Activated CD8-positive, alpha-beta memory T cell treated with anti-CD3 and anti-CD28 coated beads, Interleukin-2, amount 50 U/mL, for 4 hours (primary cell): ENCODE results near the gene CRYBG3.

Source experiments
- DNase-seq: peaks from one replicate; pipeline ENCODE4 v3.0.0-alpha.2; 2020

The CRYBG3 gene

DNA sequence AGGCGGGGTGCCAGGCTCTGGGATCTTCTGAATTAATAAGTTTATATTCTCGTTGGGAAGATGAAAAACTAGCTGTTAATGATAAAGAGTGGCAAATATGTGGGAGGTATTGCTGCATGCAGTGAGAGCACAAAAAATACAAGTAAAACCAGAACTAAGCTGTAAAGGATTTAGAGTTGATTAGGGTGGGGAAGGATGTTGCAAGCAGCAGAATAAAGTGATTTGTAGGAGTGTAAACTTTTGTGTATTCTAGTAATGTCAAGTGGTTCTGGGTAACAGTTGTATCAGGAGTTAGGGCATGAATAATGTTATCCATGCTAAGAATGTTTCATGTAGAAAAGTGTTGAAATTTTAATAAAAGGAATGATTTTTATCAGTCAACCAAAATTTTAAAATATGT is 18.1 kb downstream of the CRYBG3 start:
- no peak for DNase-seq

GRCh38 chr3:97841304-97841703 is 19.5 kb downstream of the CRYBG3 start:
- no peak for DNase-seq

DNA sequence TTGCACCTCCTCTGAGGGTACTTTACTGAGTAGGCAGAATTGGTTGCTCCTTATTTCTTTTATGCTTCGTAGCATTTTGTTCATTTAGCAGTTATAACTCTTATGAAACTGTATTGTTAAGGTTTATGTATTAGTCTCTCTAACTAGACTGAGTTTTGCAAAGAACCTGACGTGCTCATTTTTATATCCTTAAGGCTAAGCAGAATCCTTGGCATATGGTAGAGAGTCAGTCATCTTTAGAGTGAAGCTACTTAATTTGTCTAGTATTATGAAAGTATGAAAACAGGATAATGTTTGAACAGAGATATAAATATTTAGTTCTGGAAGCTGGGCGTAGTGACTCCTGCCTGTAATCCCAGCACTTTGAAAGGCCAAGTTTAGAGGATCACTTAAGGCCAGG is 20.1 kb downstream of the CRYBG3 start:
- DNase-seq = no peak

DNA sequence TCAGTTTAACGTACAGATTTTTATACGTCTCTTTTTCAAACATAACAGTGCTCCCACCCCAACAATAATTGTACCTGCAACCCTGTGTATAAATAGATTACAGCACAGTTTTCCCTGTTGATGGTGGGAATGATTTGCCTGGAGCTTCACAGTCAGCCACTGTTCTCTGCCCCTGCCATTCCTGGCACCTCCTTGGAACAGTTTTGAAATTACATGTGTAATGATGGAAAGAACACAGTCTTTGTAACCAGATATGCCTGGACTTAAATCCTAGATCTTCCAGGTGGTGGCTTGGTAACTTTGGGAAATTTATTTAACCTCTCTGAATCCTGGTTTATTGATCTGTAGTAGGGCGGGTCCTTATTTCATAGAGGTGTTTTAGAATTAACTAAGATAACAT is 27.0 kb downstream of the CRYBG3 start:
- DNase-seq = no peak

DNA sequence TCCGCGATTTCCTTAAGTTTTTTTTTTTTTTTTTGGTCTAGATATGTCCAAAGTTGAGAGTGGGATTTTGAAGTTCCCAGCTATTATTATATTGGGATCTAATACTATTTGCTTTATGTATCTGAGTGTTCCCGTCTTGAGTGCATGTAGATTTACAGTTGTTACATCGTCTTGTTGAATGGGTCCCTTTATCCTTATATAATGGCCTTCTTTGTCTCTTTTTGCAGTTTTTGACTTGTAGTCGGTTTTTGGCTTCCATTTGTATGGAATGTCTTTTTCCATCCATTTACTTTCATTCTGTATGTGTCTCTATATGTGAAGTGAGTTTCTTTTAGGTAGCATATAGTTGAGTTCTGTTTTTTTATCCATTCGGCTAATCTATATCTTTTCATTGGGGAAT is 35.6 kb downstream of the CRYBG3 start:
- DNase-seq = no peak

- no peak for DNase-seq
Measured at GRCh38 chr3:97860364-97860763, 38.6 kb downstream of the CRYBG3 start.

DNA sequence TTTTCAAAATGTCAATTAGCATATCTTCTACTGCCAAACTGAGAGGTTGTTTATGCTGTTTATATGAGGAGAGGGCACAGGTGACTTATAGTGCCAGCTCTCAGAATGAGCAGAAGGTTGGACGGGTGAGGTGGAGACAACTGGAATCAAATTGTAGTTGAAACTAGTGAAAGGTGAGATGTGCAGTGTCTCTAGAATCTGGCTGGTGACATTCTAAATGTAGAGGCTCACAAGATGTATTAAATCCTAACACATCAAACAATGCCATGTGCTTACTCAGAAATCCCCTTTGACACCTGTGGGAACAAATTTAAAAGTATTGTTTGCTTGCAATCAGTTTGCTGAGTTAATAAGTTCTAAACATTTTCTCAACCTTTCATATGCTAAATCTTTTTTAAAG is 40.8 kb downstream of the CRYBG3 start:
- DNase-seq = no peak

GRCh38 chr3:97863031-97863430 is 41.2 kb downstream of the CRYBG3 start:
- no peak for DNase-seq

DNA sequence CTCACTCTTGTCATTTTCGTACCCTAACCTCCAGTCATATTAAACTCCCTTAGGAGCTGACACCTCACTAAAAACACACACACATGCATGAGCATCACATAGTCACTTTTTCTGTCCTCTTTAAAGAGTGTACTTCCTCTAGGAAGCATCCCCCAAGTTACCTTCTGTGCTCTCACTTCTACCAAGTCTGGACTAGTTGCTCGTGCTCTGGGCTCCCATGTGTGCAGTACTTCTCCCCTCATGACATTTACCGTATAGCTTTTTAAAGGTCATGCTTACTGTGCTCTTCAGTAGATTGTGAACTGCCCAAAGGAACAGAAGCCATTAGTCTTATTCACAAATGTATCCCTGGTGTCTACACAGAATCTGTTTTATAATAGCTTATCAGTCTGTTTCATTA is 42.0 kb downstream of the CRYBG3 start:
- DNase-seq = no peak

- no peak for DNase-seq
Measured at GRCh38 chr3:97871186-97871585, 49.4 kb downstream of the CRYBG3 start.

DNA sequence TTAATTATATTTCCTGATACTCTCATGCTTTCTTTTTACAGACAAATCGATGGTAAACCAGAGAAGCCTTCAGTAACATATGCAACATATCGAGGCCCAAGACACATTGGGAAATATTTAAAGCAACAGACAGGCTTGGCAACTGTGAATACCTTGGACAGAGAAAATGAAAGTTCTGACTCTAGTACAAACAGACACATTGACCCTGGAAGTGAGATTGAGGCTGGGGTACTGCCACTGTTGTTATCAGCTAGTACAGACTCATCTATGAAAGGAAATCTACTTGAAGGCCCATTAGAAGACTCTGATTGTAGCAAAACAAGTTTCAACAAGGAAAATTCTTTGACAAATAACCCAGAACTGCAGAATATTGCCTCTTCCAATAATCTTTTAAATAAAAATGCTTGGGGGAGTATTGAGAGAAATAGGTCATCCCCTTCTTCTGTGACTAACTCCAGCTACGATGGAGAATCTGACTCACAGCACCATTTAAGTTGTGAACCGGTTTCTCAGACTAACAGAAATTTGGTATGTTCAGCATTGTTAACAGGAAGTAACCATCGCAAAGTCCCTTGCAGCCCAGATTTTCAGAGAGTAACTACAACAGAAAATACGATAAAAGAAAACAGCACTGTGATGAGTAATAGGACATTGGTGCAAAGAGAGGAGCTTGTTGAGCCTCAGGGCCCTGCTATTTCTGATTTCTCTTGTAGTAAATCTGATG is 50.2 kb downstream of the CRYBG3 start:
- no peak for DNase-seq

DNA sequence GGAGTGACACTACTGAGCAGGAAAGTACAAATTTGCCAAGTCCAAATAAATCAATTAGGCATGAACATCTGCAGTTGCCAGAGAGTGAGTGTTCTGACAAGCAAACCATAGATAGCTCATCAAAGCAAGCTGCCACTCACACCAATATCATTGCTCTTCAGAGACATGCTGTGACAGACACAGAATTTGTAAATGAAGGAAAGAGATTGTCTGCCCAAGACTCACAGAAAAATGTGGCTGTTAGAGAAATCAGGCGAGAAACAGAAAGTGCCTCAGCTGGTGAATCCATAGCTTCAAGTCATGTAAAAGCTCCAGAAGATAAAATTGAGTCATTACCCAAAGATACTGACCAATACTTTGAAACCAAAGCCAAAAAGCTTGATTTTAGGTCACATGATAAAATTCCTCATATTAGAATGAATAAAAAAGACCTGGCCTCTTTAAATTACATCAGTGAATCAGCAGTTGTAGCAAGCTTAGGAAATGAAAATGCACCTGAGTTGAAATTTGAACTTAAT is 50.8 kb downstream of the CRYBG3 start:
- DNase-seq = no peak

DNA sequence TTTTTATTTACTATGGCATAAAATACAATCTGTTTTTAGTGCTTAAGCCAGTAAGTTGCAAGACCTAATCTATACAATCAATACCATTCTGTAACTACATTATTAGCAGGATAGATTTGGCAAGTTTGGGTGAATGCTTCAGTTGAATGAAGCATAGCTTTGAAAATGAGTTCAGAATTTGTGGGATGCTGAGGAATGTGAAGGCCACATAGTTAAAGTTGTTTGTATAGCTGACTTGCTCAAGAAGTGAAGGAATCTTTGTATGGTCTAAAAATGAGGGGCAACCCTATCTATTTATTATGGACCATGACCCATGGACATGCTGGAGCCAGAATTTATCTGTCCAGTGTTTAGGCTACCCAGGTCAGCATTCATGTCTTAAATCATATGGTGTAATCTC is 58.5 kb downstream of the CRYBG3 start:
- no peak for DNase-seq

DNA sequence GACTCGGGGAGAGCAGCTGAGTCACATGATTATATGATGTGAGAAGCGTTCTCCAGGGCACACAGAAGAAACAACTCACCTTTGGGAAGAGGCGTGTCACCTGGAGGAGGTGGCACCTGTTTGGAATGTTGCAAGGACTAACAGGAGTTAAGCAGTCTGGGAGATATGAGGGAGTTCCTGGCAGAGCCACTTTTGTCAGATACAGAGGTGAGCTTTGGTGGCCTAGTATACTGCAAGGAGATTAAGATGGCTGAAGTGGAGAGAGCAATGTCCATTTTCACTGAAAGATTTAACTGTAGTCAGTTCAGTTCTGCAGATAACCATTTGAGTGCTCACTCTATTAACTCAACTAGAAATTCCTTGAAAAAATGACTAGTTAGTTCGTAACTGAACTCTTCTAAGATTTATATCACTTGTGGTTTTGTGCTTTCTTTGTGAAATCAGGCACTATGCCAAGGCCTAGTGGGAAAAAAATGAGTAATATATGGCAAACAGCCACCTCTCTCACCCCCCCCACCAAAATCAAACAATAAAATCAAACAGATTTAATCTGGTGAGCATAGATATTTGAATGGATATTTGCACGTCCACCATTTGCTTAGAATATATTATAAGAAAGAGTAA is 61.3 kb downstream of the CRYBG3 start:
- no peak for DNase-seq

GRCh38 chr3:97883736-97884135 is 61.9 kb downstream of the CRYBG3 start:
- no peak for DNase-seq

DNA sequence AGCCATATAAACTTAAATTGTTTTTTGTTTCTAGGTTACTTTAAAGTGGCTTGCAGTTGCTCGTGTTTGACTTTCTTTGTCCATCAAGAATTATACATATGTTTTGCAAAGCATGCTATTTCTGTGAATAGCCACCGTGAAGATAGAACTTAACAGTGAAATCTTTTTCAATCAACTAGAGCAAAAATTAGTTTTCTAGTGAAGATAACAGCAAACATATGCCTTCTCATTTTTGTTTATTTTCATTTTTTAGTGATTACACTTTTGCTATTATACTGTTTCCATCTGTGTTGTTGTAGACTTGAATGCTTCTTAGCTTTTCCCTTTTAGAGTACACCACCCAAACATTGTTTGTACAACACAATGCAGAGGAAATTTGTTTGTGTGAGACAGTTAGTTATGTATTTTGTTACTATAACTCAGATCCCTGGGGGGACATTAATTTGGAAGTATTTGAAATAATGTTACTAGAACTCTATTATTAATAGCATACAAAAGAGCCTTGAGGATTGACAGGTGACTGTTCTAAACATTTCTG is 62.8 kb downstream of the CRYBG3 start:
- no peak for DNase-seq

GRCh38 chr3:97885931-97886824 is 64.4 kb downstream of the CRYBG3 start:
- DNase-seq = no peak

DNA sequence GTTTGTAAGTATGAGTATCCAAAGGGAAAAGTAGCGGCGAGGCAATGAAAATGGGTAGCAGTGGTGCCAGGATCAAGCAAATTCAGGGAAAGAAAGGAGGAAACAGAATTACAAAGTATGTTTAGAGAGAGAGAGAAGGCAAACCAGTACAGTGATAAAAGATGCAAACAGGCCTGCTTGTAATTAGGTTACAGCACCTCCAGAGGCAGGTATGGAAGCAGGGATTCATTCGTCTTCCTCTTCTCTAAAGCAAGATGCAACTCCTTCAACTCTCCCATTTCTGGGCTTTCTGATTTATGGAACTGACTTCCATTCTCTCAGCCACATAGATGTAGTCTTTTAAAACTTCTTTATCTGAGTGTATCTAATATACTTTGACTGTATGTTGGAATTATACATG is 68.0 kb downstream of the CRYBG3 start:
- DNase-seq = no peak

DNA sequence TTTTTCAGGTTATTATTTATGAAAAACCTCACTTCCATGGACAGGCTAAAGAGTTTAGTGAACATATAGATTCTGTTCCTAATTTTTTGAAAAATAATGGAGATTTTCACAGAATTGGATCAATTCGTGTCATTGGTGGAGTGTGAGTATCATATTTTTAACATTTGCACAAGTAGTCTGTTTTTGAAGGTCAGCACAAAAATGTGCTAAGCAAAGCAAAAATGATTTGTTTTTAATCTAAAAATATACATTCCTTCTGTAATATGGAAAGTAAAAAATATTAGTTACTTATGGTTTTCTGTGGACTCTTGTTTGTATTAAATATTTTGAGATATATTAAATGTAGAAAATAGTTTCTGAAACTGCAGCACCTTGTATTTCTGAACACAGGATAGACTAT is 71.0 kb downstream of the CRYBG3 start:
- no peak for DNase-seq

- DNase-seq = no peak
Measured at GRCh38 chr3:97895216-97895615, 73.4 kb downstream of the CRYBG3 start.

- no peak for DNase-seq
Measured at GRCh38 chr3:97896129-97896528, 74.3 kb downstream of the CRYBG3 start.

DNA sequence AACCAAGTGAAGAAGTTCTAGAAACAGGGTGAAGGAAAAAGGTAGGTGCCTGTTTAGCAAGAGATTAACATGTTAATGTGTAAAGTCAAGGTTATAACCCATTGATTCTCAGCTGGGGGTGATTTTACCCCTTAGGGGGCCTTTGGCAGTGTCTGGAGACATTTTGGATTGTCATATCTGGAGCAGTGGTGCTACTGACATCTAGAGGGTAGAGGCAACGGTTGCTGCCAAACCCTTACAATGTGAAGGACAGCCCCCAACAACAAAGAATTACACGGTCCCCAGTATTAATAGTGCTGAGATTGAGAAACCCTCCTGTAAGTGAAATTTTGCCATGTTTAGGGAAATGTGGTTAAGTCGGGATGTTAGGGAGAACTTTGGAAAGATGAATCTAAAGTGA is 74.7 kb downstream of the CRYBG3 start:
- DNase-seq = no peak

GRCh38 chr3:97899331-97899730 is 77.5 kb downstream of the CRYBG3 start:
- DNase-seq = no peak
